Bronchial epithelial cell (primary cell): ENCODE data around the gene TDO2. TPM values are rescaled to one million over a fixed set of nuclear protein-coding genes. Genes with fewer than 3 reads are reported as not detected.
A peak's percentile ranks its signal among the peaks of the same experiment; 100 is the strongest.

Source experiments
- DNase-seq: peaks from one replicate; pipeline ENCODE4 v3.0.0-alpha.2; 2010; ENCODE audit warnings: low read depth
- FAIRE-seq: peaks from 2 replicates; lab custom pipeline; 2011; peaks lifted over from hg19 to GRCh38; lab: Jason Lieb, UNC
- H3K27me3 ChIP-seq: 2 replicates; pipeline ENCODE4 v1.5.1; 2011; ENCODE audit warnings: low read length; ENCODE audit not compliant: control insufficient read depth, insufficient read depth
- H3K36me3 ChIP-seq: 2 replicates; pipeline ENCODE4 v1.5.1; 2011; ENCODE audit warnings: low read length; ENCODE audit not compliant: control insufficient read depth, insufficient read depth
- H3K4me3 ChIP-seq: 2 replicates; pipeline ENCODE4 v1.5.1; 2011; ENCODE audit warnings: mild to moderate bottlenecking, low read depth, low read length, control low read depth
- total RNA-seq: library from RNA; depleted of rRNA; stranded (reverse); fragments of >200 nt; gene quantifications from 2 replicates; pipeline ENCODE4 v1.2.1, GENCODE V29; 2014
- TF ChIP-seq, protein P1 (sequence below): IDR thresholded peaks from 2 replicates; pipeline ENCODE4 v1.5.1; 2011; ENCODE audit warnings: mild to moderate bottlenecking, moderate library complexity, low read length, control low read depth, inconsistent platforms; ENCODE audit not compliant: insufficient read depth, severe bottlenecking

The TDO2 gene
- total RNA-seq, 1 donor from 2014 or later = not detected

DNA sequence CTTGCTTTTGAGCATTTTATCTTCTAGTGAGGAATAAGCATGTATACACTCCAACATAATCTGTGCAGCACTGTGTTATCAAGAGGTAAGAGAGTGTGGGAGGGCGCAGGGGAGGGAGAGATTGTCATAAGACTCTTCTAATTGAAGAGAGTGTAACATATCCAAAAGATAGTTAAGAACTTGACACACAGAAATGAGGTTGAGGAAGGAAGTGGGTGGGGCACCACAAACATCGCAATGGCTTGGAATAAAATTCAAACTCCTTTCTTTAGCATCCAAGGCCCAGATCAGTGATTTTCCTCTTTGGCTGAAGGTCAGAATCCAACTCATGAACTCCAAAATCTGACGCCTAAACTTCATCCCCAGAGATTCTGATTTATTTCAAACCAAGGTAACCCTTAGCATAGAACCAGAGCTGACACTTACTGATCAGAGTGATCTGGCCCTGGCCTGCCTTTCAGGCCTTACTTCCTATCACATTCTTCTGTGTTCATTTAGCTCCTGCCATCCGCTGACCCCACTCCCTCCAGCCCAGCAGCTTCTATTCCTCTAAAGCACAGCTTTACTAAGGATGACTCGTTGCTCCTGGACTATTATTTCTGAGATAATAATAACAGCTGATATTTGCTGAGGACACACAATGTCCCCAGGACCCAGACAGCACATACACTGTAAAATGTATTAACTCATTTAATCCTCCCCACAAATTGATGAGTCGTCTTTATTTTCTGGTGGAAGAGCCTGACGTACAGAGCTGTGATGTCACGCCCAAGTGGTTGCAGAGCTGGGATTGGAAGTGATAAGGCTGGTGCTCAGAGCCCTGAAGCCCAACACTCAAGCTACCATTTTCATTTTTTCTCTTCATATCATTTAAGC lies 60.8 kb downstream of the TDO2 start:
- peak; percentile 28 for FAIRE-seq
- Histone ChIP-seq H3K27me3 (no peaks in the 10 kb centered on the region), H3K36me3 (no peaks in the 10 kb centered on the region), H3K4me3 (no peak overlapping the region)
- TF ChIP-seq, protein P1, sequence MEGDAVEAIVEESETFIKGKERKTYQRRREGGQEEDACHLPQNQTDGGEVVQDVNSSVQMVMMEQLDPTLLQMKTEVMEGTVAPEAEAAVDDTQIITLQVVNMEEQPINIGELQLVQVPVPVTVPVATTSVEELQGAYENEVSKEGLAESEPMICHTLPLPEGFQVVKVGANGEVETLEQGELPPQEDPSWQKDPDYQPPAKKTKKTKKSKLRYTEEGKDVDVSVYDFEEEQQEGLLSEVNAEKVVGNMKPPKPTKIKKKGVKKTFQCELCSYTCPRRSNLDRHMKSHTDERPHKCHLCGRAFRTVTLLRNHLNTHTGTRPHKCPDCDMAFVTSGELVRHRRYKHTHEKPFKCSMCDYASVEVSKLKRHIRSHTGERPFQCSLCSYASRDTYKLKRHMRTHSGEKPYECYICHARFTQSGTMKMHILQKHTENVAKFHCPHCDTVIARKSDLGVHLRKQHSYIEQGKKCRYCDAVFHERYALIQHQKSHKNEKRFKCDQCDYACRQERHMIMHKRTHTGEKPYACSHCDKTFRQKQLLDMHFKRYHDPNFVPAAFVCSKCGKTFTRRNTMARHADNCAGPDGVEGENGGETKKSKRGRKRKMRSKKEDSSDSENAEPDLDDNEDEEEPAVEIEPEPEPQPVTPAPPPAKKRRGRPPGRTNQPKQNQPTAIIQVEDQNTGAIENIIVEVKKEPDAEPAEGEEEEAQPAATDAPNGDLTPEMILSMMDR = no peak
- DNase-seq = peak; percentile 28

- H3K27me3 ChIP-seq = no peaks in the 10 kb centered on the region
- FAIRE-seq (no peak), DNase-seq (no peak)
- TF ChIP-seq, protein P1 = no peak
- H3K4me3 ChIP-seq = no peak overlapping the region
- no peaks in the 10 kb centered on the region for H3K36me3 ChIP-seq
These were observed 62.7 kb downstream of the TDO2 start for GRCh38 chr4:155966171-155966570.

DNA sequence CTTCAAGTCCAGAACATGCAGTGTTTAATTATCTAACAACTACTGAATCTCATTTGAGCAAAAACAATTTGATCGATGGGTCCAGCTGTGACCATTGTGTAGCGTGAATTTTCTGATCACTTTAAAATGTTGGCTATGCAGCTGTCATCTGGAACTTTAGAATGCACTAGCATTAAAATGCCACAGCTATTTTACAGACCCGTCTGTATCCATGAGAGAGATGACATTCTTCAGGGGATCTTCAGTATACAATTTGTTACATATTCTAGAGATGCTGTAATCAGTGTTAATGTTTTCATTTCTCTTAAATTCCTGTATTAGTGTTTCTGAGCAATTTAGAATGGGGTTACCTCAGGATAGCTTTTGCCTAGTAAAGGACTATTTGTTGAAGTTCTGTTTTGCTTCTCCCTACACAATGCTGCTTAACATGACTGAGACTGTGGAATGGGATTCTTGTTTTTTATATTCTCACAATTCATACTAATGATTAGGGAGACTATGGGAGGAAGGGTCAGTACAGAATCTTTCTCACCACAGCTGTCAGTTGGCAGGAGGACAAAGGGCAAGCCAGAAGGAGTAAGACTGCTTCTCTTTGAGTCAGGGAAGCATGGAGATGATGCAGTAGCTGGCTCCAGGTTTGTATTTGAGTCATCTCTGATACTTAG lies 63.4 kb downstream of the TDO2 start:
- TF ChIP-seq, protein P1 = no peak
- FAIRE-seq (no peak), DNase-seq (peak; percentile 13)
- Histone ChIP-seq H3K4me3 (no peak overlapping the region), H3K27me3 (no peaks in the 10 kb centered on the region), H3K36me3 (no peaks in the 10 kb centered on the region)

Other genes with a start within 250 kb of the TDO2 start
- gene GUCY1A1, start 236.8 kb upstream of the TDO2 start, total RNA-seq = 0.79 and 1.2 TPM in 2 replicates
- gene GUCY1B1, start 144.7 kb upstream of the TDO2 start, total RNA-seq = 2.1 and 4.6 TPM in 2 replicates
- gene ASIC5, start 37.4 kb upstream of the TDO2 start, total RNA-seq = not detected in 2 replicates
- 1.1 and 2.9 TPM in 2 replicates for gene CTSO, start 50.2 kb downstream of the TDO2 start, total RNA-seq